Activated CD4-positive, alpha-beta T cell treated with anti-CD3 and anti-CD28 coated beads, Interleukin-2, amount 10 ng/mL, durations not matched to agents 7 days and 5 days (primary cell): ENCODE data around the gene KCND1. TPM values are rescaled to one million over a fixed set of nuclear protein-coding genes. Genes with fewer than 3 reads are reported as not detected.

Experiments used
- CTCF ChIA-PET: fragments of 350-600 bp; sonication (Branson Sonifier 250); formaldehyde crosslinking; loops from one replicate; lab custom pipeline; 2021; ENCODE audit warnings: antibody characterized with exemption; lab: Charles Lee
- POLR2A ChIA-PET: fragments of 350-600 bp; sonication (Branson Sonifier 250); formaldehyde crosslinking; loops from one replicate; lab custom pipeline; 2021; ENCODE audit warnings: antibody characterized with exemption; lab: Charles Lee
- DNase-seq: peaks from one replicate; pipeline ENCODE4 v3.0.0-alpha.2; 2020
- H3K27ac Mint-ChIP-seq: one replicate; pipeline ENCODE4 v1.8.0; 2021; ENCODE audit warnings: mild to moderate bottlenecking, moderate library complexity, mixed read lengths
- H3K27me3 Mint-ChIP-seq: one replicate; pipeline ENCODE4 v1.8.0; 2021; ENCODE audit warnings: mixed read lengths
- H3K36me3 Mint-ChIP-seq: one replicate; pipeline ENCODE4 v1.8.0; 2021; ENCODE audit warnings: low read depth, mixed read lengths
- H3K4me1 Mint-ChIP-seq: one replicate; pipeline ENCODE4 v1.8.0; 2021; ENCODE audit warnings: mixed read lengths
- H3K4me3 Mint-ChIP-seq: one replicate; pipeline ENCODE4 v1.8.0; 2021; ENCODE audit warnings: mild to moderate bottlenecking, moderate library complexity, mixed read lengths
- H3K9me3 Mint-ChIP-seq: one replicate; pipeline ENCODE4 v1.8.0; 2021; ENCODE audit warnings: mixed read lengths
- total RNA-seq, 2 experiments: library from RNA; stranded (reverse); gene quantifications; one replicate each; pipeline ENCODE4 v1.2.3, GENCODE V29; 2021

Gene KCND1
- total RNA-seq: 1 to 10 TPM; 2.9 to 3.6 TPM

DNA sequence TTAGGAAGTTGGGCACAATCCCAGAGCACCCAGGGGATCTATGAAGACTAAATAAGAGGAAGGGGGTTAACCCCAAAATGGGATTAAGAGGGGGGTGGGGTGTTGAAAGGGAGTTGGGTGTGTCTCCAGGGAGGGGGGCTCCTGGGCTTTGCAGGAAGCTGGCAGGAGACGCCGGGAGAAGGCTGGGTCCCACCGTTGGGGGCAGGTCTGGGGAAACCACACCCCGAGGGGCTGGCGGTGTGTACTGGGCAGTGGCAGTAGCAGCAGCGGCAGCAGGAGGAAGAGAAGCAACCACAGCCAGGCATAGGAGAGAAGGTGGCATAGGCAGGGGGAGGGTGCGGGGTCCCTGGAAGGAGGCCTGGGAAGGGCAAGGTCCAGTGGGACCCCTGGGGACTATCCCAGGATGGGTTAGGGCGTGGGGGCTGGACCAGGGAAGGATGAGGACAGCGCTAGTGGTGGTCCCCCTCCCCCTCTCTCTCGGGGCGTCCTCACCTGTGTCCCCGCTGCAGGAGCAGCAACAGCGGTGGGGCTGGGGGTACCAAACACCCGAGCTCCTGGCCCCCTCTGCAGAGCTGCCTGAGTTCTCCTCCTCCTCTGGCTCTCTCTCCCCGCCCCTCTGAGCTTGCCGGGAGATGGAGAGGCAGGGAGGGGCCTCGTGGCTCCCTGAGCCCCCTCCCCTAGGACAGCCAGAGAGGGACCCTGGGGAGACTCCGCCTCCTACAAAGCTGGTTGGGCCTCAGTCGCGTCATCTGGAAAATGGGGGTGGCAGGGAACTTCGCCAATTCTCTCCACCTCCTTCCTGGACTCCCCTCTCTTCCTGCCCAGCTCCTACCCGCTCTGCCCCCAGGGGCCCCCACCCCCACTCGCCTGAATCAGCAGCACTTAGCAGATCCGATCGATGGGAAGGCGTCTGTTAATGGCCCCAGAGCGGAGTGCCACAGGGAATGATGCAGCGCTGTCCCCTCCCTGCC lies at the start of gene KCND1:
Gene KCND1 (minus strand): TSS at position 596 of the 971 bp plus-strand sequence. CDS start 1,573 bp downstream, outside the sequence.
- peaks cover 23% of the 10 kb centered on the region for H3K4me1 Mint-ChIP-seq
- CTCF ChIA-PET: interaction anchor here (1.1 to 1.5 kb wide), 2 partner anchors 18 to 184 kb away, joined by 3 read pairs; no protein-coding TSS in a partner anchor
- H3K36me3 Mint-ChIP-seq: peaks cover 21% of the 10 kb centered on the region
- H3K27me3 Mint-ChIP-seq: no peaks in the 10 kb centered on the region
- no peak within 1 kb of the TSS for H3K4me3 Mint-ChIP-seq
- no peak for DNase-seq
- POLR2A ChIA-PET: no interaction called here
- no peaks in the 10 kb centered on the region for H3K9me3 Mint-ChIP-seq
- no peak within 1 kb of the TSS for H3K27ac Mint-ChIP-seq

DNA sequence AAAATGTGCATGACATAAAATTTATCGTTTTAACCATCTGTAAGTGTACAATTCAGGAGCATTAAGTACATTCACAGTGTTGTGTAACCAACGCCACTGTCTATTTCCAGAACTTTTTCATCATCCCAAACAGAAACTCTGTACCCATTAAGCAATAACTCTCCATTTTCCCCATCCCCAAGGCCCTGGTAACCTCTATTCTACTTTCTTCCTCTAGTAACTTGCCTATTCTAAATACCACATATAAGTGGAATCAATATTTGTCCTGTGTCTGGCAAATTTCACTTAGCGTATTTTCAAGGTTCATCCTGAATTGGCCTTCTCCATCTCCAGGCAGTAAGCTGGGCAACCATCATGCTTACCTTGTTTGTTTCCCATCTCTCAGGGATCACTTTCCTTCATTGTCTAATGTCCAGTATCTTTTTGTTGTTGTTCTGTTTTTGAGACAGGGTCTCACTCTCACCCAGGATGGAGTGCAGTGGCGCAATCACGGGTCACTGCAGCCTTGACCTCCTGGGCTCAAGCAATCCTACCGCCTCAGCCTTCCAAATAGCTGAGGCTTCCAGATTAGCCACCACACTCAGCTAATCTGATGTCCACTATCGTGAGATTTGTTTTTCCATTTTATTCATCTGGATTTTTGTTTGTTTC lies 48.1 kb upstream of the KCND1 start:
- peaks cover 4% of the 10 kb centered on the region for H3K4me1 Mint-ChIP-seq
- no peak overlapping the region for H3K27ac Mint-ChIP-seq
- H3K36me3 Mint-ChIP-seq: peaks cover 4% of the 10 kb centered on the region
- H3K9me3 Mint-ChIP-seq: no peaks in the 10 kb centered on the region
- no peak for DNase-seq
- no peak overlapping the region for H3K4me3 Mint-ChIP-seq
- H3K27me3 Mint-ChIP-seq: no peaks in the 10 kb centered on the region
- ChIA-PET POLR2A (interaction anchor here (0.6 kb wide), 1 partner anchor 58 kb away, joined by 7 read pairs; no protein-coding TSS in a partner anchor), CTCF (interaction anchor here (0.6 kb wide), 1 partner anchor 790 kb away, joined by 3 read pairs; no protein-coding TSS in a partner anchor)

DNA sequence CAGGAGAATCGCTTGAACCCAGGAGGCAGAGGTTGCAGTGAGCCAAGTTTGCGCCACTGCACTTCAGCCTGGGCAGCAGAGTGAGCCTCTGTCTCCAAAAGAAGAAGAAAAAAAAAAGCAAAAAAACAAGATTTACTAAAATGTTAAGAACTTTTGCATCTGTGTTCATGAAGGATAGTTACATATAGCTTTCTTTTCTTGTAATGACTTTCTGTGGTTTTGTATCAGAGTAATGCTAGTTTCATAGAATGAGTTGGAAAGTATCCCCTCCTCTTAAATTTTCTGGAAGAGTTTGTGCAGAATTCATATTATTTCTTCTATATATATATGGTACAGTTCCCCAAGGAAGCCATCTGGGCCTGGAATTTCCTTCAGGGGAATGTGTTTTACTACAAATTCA lies 47.4 kb upstream of the KCND1 start:
- H3K27me3 Mint-ChIP-seq: no peaks in the 10 kb centered on the region
- H3K4me3 Mint-ChIP-seq: no peak overlapping the region
- no peak for DNase-seq
- CTCF ChIA-PET: interaction anchor here (0.6 kb wide), 1 partner anchor 789 kb away, joined by 3 read pairs; no protein-coding TSS in a partner anchor
- H3K9me3 Mint-ChIP-seq: no peaks in the 10 kb centered on the region
- no peaks in the 10 kb centered on the region for H3K36me3 Mint-ChIP-seq
- peaks cover 4% of the 10 kb centered on the region for H3K4me1 Mint-ChIP-seq
- no peak overlapping the region for H3K27ac Mint-ChIP-seq
- POLR2A ChIA-PET: interaction anchor here (0.6 kb wide), 1 partner anchor 57 kb away, joined by 7 read pairs; no protein-coding TSS in a partner anchor

DNA sequence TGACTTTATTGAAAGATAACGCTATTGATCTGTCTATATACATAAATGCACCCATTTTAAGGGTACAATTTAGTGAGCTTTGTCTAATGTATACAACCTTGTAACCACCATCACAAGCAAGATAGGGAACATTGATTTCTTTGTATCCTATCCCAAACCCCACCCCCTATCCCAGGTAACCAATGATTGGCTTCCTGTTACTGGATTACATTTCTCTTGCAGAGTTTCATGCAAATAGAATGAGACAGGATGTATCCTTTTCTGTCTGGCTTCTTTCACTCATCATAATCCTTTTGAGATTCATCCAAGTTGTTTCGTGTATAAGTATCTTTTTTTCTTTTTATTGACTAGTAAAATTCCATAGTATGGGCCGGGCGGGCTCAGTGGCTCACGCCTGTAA lies 32.1 kb upstream of the KCND1 start:
- H3K36me3 Mint-ChIP-seq: peaks cover 13% of the 10 kb centered on the region
- ChIA-PET POLR2A (no interaction called here), CTCF (interaction anchor here (0.6 kb wide), 1 partner anchor 325 kb away, joined by 4 read pairs; no protein-coding TSS in a partner anchor)
- H3K9me3 Mint-ChIP-seq: no peaks in the 10 kb centered on the region
- H3K27me3 Mint-ChIP-seq: no peaks in the 10 kb centered on the region
- peak overlapping the region; percentile 51 for H3K4me3 Mint-ChIP-seq
- DNase-seq: no peak
- H3K27ac Mint-ChIP-seq: peak overlapping the region; percentile 52
- H3K4me1 Mint-ChIP-seq: peaks cover 23% of the 10 kb centered on the region

DNA sequence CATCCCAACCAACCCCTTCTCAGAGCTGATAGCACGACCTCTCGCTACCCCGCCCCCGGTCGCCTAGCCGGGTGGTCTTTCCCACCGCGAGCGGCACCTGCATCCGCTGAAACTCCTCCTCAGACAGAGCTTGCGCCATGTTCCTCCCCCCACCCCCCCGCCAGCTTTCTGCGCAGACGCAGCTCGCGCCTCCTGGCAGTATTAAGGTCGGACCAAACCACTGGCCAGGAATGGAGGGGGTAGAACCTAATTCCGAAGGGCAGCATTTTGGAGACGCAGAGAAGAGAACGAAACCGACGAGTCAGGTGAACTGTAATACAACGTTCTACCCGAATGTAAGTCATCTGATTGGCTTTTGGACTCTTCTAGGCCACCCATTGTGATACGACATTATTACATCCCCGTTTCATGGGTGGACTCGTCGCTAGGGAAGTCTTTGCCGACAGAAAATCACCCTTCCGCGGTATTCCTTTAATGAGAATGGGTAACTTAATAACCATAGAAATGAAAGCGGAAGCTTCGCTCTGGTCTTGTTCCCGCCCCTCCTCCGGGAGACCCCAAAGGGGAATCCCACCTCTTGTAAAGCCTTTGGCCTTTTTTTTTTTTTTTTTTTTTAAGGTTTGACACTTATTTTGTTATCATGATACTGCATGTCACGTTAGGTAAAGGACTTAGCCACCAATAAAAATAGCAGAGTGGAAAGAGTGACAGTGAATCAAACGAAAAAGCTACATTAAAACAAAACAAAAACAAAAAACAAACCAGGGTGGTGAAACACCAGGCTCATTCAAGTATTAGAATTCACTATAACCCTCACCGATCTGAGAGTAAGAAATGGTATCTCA lies 30.7 kb upstream of the KCND1 start, which contains the start of gene GRIPAP1:
Gene GRIPAP1 (minus strand): TSS at position 174 of the 845 bp plus-strand sequence. CDS start 35 bp downstream, at position 139.
- peak; percentile 85 for DNase-seq
- CTCF ChIA-PET: interaction anchor here (0.9 kb wide), 1 partner anchor 21 kb away, joined by 4 read pairs; no protein-coding TSS in a partner anchor

DNA sequence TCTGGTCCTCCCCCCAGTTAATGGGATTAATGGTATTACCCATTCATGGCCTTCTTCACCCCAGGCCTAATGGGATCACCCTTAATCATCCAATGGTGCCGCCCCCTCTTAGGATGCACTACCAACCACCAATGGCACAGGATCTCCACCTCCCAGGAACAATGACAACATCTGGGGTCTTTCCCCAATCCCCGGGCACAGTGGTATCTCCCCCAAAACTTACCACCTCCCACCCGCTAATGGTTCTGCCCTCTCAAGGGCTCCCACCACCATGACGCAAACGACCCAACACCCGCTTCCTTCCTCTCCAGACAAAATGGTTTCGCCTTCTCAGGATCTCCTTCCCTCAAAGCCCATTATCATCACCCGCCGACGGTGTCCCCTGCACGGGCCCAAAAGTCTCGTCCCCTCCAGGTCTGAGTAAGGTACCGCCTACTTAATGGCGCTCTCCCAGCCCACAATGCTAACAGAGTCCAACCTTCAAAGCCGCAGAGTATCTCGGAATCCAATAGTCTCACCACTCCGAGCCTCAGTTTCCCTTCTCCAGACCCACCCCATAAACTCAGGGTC lies 30.0 kb upstream of the KCND1 start:
- Mint-ChIP-seq H3K4me1 (peaks cover 41% of the 10 kb centered on the region), H3K36me3 (peaks cover 32% of the 10 kb centered on the region), H3K9me3 (no peaks in the 10 kb centered on the region), H3K27ac (peak overlapping the region; percentile 97), H3K27me3 (no peaks in the 10 kb centered on the region), H3K4me3 (peak overlapping the region; percentile 100)
- peak; percentile 51 for DNase-seq
- ChIA-PET CTCF (no interaction called here), POLR2A (no interaction called here)

More for the DNA sequence above, 30.7 kb upstream of the KCND1 start, which contains the start of gene GRIPAP1:
- Mint-ChIP-seq H3K27me3 (no peaks in the 10 kb centered on the region), H3K36me3 (peaks cover 25% of the 10 kb centered on the region), H3K4me1 (peaks cover 35% of the 10 kb centered on the region), H3K27ac (peak within 1 kb of the TSS; percentile 97), H3K9me3 (no peaks in the 10 kb centered on the region), H3K4me3 (peak within 1 kb of the TSS; percentile 100)
- POLR2A ChIA-PET: interaction anchor here (0.6 kb wide), 2 partner anchors 37 to 226 kb away, joined by 3 to 4 read pairs; no protein-coding TSS in a partner anchor

DNA sequence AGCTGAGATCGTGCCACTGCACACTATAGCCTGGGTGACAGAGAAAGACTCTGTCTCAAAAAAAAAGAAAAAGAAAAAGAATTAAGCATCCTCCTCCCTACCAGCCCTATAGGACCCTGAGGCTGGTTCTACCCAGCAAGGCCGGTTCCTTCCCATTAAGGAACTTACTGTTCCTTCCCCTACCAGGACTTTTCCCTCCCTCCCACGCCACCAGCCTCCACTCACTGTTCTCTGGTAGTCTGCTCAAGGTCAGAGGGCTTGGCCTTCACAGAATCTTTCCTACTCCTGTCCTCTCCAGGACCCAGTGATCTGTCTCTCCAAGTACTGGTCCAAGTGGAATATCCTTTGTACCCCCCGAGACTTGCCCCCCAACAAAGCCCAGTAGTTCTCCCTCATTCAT lies 29.0 kb upstream of the KCND1 start:
- Mint-ChIP-seq H3K4me3 (peak overlapping the region; percentile 100), H3K9me3 (no peaks in the 10 kb centered on the region), H3K36me3 (peaks cover 34% of the 10 kb centered on the region), H3K27ac (no peak overlapping the region), H3K27me3 (no peaks in the 10 kb centered on the region), H3K4me1 (peaks cover 42% of the 10 kb centered on the region)
- no peak for DNase-seq
- CTCF ChIA-PET: no interaction called here
- POLR2A ChIA-PET: no interaction called here

DNA sequence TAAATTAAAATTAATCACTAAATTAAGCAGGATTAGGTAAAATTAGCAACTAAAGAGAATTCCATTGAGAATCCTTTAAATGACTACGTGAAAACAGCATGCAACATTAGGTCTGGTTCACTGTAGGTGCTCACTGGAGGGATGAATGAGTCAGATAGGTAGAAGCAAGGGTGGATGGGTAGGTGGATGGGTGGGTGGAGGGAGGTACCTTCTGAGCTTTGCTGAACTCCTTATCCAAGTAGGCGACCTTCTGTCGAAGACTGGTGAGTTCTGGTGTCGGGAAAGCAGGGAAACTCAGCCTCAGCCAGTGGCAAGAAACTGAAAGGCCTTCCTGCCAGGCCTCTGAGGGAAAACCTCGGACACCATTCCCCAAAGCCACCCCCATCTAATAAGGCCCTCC lies 27.4 kb upstream of the KCND1 start:
- no peaks in the 10 kb centered on the region for H3K27me3 Mint-ChIP-seq
- H3K27ac Mint-ChIP-seq: no peak overlapping the region
- peaks cover 38% of the 10 kb centered on the region for H3K36me3 Mint-ChIP-seq
- POLR2A ChIA-PET: no interaction called here
- CTCF ChIA-PET: interaction anchor here (0.5 kb wide), 1 partner anchor 100 kb away, joined by 3 read pairs; no protein-coding TSS in a partner anchor
- no peaks in the 10 kb centered on the region for H3K9me3 Mint-ChIP-seq
- no peak overlapping the region for H3K4me3 Mint-ChIP-seq
- no peak for DNase-seq
- H3K4me1 Mint-ChIP-seq: peaks cover 42% of the 10 kb centered on the region

DNA sequence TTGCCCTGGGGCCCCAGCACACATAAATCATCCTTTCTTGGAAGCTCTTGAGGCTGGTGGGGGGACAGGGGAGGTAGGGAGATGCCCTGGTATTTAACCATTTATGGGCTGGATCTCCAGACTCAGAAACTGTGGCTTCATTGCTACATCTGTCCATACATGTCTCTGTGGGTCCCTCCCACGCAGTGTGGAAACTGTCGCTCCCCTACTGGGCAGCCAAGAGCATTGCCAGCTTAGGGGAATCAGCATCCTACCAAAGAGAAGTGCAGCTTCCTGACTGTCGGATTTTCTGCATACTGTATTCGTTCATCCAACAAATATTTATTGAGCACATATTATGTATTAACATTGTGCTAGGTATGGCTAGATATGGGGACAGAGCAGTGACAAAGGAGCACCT lies 26.7 kb upstream of the KCND1 start:
- H3K9me3 Mint-ChIP-seq: no peaks in the 10 kb centered on the region
- H3K27ac Mint-ChIP-seq: no peak overlapping the region
- peaks cover 40% of the 10 kb centered on the region for H3K36me3 Mint-ChIP-seq
- ChIA-PET POLR2A (no interaction called here), CTCF (no interaction called here)
- H3K4me1 Mint-ChIP-seq: peaks cover 37% of the 10 kb centered on the region
- H3K4me3 Mint-ChIP-seq: no peak overlapping the region
- no peaks in the 10 kb centered on the region for H3K27me3 Mint-ChIP-seq
- DNase-seq: no peak

DNA sequence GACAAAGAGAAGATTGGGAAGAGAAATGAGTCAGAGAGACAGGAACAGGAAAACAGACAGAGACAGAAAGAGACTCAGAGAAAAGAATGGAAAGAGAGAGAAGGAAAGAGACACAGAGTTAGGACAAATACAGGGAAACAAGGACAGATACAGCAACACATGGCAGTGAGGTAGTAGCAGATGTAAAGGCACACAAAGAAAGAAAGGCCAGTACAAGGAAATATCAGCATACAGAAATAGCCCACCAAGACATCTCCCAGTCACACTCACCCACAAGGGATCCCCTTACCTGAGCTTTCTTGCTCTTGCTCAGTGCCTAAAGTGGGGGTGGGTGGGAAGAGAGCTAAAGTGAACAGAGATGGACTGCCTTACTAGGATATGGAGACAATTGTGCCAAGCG lies 26.2 kb upstream of the KCND1 start:
- ChIA-PET CTCF (no interaction called here), POLR2A (no interaction called here)
- Mint-ChIP-seq H3K27me3 (no peaks in the 10 kb centered on the region), H3K9me3 (no peaks in the 10 kb centered on the region), H3K36me3 (peaks cover 42% of the 10 kb centered on the region), H3K4me1 (peaks cover 37% of the 10 kb centered on the region), H3K27ac (no peak overlapping the region), H3K4me3 (no peak overlapping the region)
- DNase-seq: no peak

DNA sequence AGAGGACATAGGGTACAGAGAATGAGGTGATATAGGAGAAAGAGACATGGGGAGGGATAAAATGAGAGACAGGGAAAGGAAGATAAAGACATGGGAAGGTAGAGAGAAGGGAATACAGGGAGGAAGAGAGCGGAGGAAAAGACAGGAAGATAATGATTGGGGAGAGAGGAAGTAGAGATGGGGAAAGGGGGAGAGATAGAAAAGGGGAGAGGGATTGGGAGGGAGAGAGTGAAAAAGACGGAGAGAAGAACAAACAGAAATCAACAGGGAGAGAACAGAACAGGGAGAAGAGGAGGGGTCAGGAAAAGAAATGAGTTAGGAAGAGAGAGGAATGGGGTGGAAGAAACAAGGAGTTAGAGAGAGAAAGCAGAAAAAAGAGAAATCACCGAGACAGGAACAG lies 25.8 kb upstream of the KCND1 start:
- peaks cover 45% of the 10 kb centered on the region for H3K36me3 Mint-ChIP-seq
- CTCF ChIA-PET: no interaction called here
- H3K4me3 Mint-ChIP-seq: no peak overlapping the region
- peaks cover 39% of the 10 kb centered on the region for H3K4me1 Mint-ChIP-seq
- no peaks in the 10 kb centered on the region for H3K27me3 Mint-ChIP-seq
- no peak for DNase-seq
- no peak overlapping the region for H3K27ac Mint-ChIP-seq
- no peaks in the 10 kb centered on the region for H3K9me3 Mint-ChIP-seq
- POLR2A ChIA-PET: no interaction called here
